IMR-90 (cell line): ENCODE results near the gene LRRC31. TPM values are rescaled to one million over a fixed set of nuclear protein-coding genes. Genes with fewer than 3 reads are reported as not detected.

Experiments used
- ATAC-seq: fragments of 200-7000 bp; cut with Tn5 transposase; 2 replicates; pipeline ENCODE4 v1.9.1; 2020; ENCODE audit warnings: low read depth, mild to moderate bottlenecking, moderate library complexity
- BruUV-seq: library from RNA; stranded (reverse); fragments of 400-500 nt; replicated peaks from 2 replicates; lab custom pipeline; 2021; lab: Mats Ljungman, UMichigan
- CTCF ChIA-PET: fragments of 300-600 bp; formaldehyde crosslinking; extraction: SDS; loops from one replicate; lab custom pipeline; 2021; ENCODE audit warnings: antibody characterized with exemption; lab: Yijun Ruan, JAX
- POLR2A ChIA-PET: fragments of 300-600 bp; sonication (Branson Sonifier 250); formaldehyde crosslinking; loops from one replicate; lab custom pipeline; 2022; ENCODE audit warnings: antibody characterized with exemption; ENCODE audit not compliant: unreplicated experiment; lab: Charles Lee
- DNase-seq: peaks from one replicate; pipeline ENCODE4 v3.0.0; 2013
- H2AFZ ChIP-seq: replicated peaks from 2 replicates; pipeline ENCODE3; 2013; ENCODE audit warnings: low read length, mild to moderate bottlenecking; ENCODE audit not compliant: poor library complexity
- H2AK5ac ChIP-seq: 2 replicates; pipeline ENCODE4 v1.6.1; 2013; ENCODE audit warnings: low read depth, low read length, inconsistent platforms
- H2AK9ac ChIP-seq: replicated peaks from 2 replicates; pipeline ENCODE3; 2013; ENCODE audit warnings: mild to moderate bottlenecking, low read depth, low read length, moderate library complexity; ENCODE audit not compliant: poor library complexity
- H2BK120ac ChIP-seq: 2 replicates; pipeline ENCODE4 v1.6.1; 2013; ENCODE audit warnings: low read depth, low read length, inconsistent platforms
- H2BK15ac ChIP-seq: 3 replicates; pipeline ENCODE4 v1.6.1; 2013; ENCODE audit warnings: low read depth, low read length, inconsistent platforms
- H2BK20ac ChIP-seq: 2 replicates; pipeline ENCODE4 v1.6.1; 2013; ENCODE audit warnings: low read depth, mild to moderate bottlenecking, inconsistent platforms, low read length, moderate library complexity
- H2BK5ac ChIP-seq: 2 replicates; pipeline ENCODE4 v1.6.1; 2013; ENCODE audit warnings: mild to moderate bottlenecking, low read depth, low read length, inconsistent platforms; ENCODE audit not compliant: poor library complexity, severe bottlenecking
- H3K14ac ChIP-seq: replicated peaks from 2 replicates; pipeline ENCODE4 v1.6.1; 2013; ENCODE audit warnings: low read depth, low read length, inconsistent platforms
- H3K18ac ChIP-seq: 2 replicates; pipeline ENCODE4 v1.6.1; 2013; ENCODE audit warnings: low read depth, low read length, control low read depth
- H3K23ac ChIP-seq: 2 replicates; pipeline ENCODE4 v1.6.1; 2013; ENCODE audit warnings: low read depth, low read length, inconsistent platforms
- H3K27ac ChIP-seq: 2 replicates; pipeline ENCODE4 v1.5.1; 2013; ENCODE audit warnings: mild to moderate bottlenecking, control low read depth, low read length; ENCODE audit not compliant: insufficient read depth
- H3K27me3 ChIP-seq: 2 replicates; pipeline ENCODE4 v1.6.1; 2013; ENCODE audit warnings: low read length; ENCODE audit not compliant: control insufficient read depth, insufficient read depth
- H3K36me3 ChIP-seq: 2 replicates; pipeline ENCODE4 v1.6.1; 2013; ENCODE audit warnings: low read length, mixed read lengths; ENCODE audit not compliant: control insufficient read depth, insufficient read depth
- H3K4ac ChIP-seq: 2 replicates; pipeline ENCODE4 v1.6.1; 2013; ENCODE audit warnings: low read depth, low read length, inconsistent platforms
- H3K4me1 ChIP-seq: 2 replicates; pipeline ENCODE4 v1.6.1; 2013; ENCODE audit warnings: low read length, mixed read lengths; ENCODE audit not compliant: control insufficient read depth, insufficient read depth
- H3K4me2 ChIP-seq: 2 replicates; pipeline ENCODE4 v1.6.1; 2013; ENCODE audit warnings: low read depth, mild to moderate bottlenecking, control low read depth, low read length, moderate library complexity
- H3K4me3 ChIP-seq: 2 replicates; pipeline ENCODE4 v1.5.1; 2013; ENCODE audit warnings: low read depth, mild to moderate bottlenecking, control low read depth, low read length, moderate library complexity; ENCODE audit not compliant: insufficient read depth
- H3K56ac ChIP-seq: 2 replicates; pipeline ENCODE4 v1.6.1; 2013; ENCODE audit warnings: low read length, inconsistent platforms; ENCODE audit not compliant: insufficient read depth; ENCODE audit errors: extremely low read depth
- H3K79me1 ChIP-seq, 2 experiments: 2 replicates each; pipeline ENCODE4 v1.6.1; 2013; ENCODE audit warnings: low read length in 2 of 2, inconsistent platforms in 1 of 2, low read depth in 1 of 2
- H3K9ac ChIP-seq: 2 replicates; pipeline ENCODE4 v1.6.1; 2013; ENCODE audit warnings: low read depth, low read length, control low read depth
- H3K9me1 ChIP-seq: 2 replicates; pipeline ENCODE4 v1.6.1; 2013; ENCODE audit warnings: low read length, inconsistent platforms; ENCODE audit not compliant: insufficient read depth
- H3K9me3 ChIP-seq: 2 replicates; pipeline ENCODE4 v1.6.1; 2013; ENCODE audit warnings: low read length; ENCODE audit not compliant: control insufficient read depth, insufficient read depth
- H4K20me1 ChIP-seq: 2 replicates; pipeline ENCODE4 v1.6.1; 2013; ENCODE audit warnings: low read length, inconsistent platforms; ENCODE audit not compliant: insufficient read depth
- H4K5ac ChIP-seq: 2 replicates; pipeline ENCODE4 v1.6.1; 2013; ENCODE audit warnings: mild to moderate bottlenecking, low read depth, low read length, control low read depth
- H4K8ac ChIP-seq, 2 experiments: 2 replicates each; pipeline ENCODE4 v1.6.1; 2013; ENCODE audit warnings: low read depth in 2 of 2, low read length in 2 of 2, control low read depth in 1 of 2, inconsistent platforms in 1 of 2
- H4K91ac ChIP-seq: 2 replicates; pipeline ENCODE4 v1.6.1; 2013; ENCODE audit warnings: low read depth, low read length, inconsistent platforms; ENCODE audit not compliant: insufficient read depth
- BHLHE40 ChIP-seq: fragments of 150-350 bp; IDR thresholded peaks from 2 replicates; pipeline ENCODE4 v1.6.1; 2016; ENCODE audit warnings: mild to moderate bottlenecking, low read depth, low read length
- CHD1 ChIP-seq: IDR thresholded peaks from 2 replicates; pipeline ENCODE4 v1.6.1; 2012; ENCODE audit warnings: low read depth, low read length, improper control_type of control experiment
- ELK1 ChIP-seq: fragments of 150-350 bp; IDR thresholded peaks from 2 replicates; pipeline ENCODE4 v1.6.1; 2016; ENCODE audit warnings: low read depth, mild to moderate bottlenecking, low read length, moderate library complexity, borderline replicate concordance
- FOS ChIP-seq: fragments of 150-350 bp; IDR thresholded peaks from 2 replicates; pipeline ENCODE4 v1.6.1; 2016; ENCODE audit warnings: low read depth, low read length
- MAFK ChIP-seq: IDR thresholded peaks from 2 replicates; pipeline ENCODE4 v1.6.1; 2012; ENCODE audit warnings: low read depth, low read length, improper control_type of control experiment
- MAZ ChIP-seq: IDR thresholded peaks from 2 replicates; pipeline ENCODE4 v1.6.1; 2012; ENCODE audit warnings: low read depth, mild to moderate bottlenecking, low read length, improper control_type of control experiment, moderate library complexity, borderline replicate concordance
- MXI1 ChIP-seq: IDR thresholded peaks from 2 replicates; pipeline ENCODE4 v1.6.1; 2012; ENCODE audit warnings: low read depth, mild to moderate bottlenecking, low read length, moderate library complexity, borderline replicate concordance
- RAD21 ChIP-seq: IDR thresholded peaks from 2 replicates; pipeline ENCODE4 v1.6.1; 2012; ENCODE audit warnings: low read length, improper control_type of control experiment
- RFX5 ChIP-seq: IDR thresholded peaks from 2 replicates; pipeline ENCODE4 v1.8.0; 2012; ENCODE audit warnings: low read depth, mild to moderate bottlenecking, low read length, moderate library complexity
- WGBS, 2 experiments: methylation state at CpG; one replicate each; pipeline versions ENCODE4 v1.1.5 to v1.1.7; 2013; ENCODE audit warnings: missing lambda C conversion rate in 2 of 2; ENCODE audit not compliant: insufficient read length in 1 of 2; ENCODE audit errors: extremely low coverage in 2 of 2; 5-methylcytosine and 5-hydroxymethylcytosine counted together
- dilution Hi-C: fragments of 300-500 bp; cut with HindIII; formaldehyde crosslinking; loops from one replicate; pipeline ENCODE4 v1.14.3; 2018; ENCODE audit warnings: low sequenced_read_pairs; ENCODE audit not compliant: unreplicated experiment
- in situ Hi-C: fragments of 300-500 bp; cut with MboI; formaldehyde crosslinking; loops from 3 replicates; pipeline ENCODE4 v1.14.3; 2019; ENCODE audit warnings: low sequenced_read_pairs, inconsistent platforms, mixed read lengths
- intact Hi-C: fragments of 100-400 bp; cut with micrococcal nuclease; formaldehyde crosslinking; loops from 2 replicates; pipeline ENCODE4 v1.10.0; 2022
- polyA plus RNA-seq, 3 experiments: library from polyadenylated mRNA; depleted of rRNA; stranded (reverse); fragments of >200 nt; gene quantifications; 2 replicates each; pipeline ENCODE4 v1.2.3, GENCODE V29; 2012; ENCODE audit warnings: low replicate concordance in 1 of 3
- total RNA-seq: library from RNA; depleted of rRNA; stranded (reverse); fragments of >200 nt; gene quantifications from 2 replicates; pipeline ENCODE4 v1.2.3, GENCODE V29; 2012

The LRRC31 gene
- total and polyA plus RNA-seq, 2 of the 4 experiments (the other 2 are of a cell fraction) = not detected

DNA sequence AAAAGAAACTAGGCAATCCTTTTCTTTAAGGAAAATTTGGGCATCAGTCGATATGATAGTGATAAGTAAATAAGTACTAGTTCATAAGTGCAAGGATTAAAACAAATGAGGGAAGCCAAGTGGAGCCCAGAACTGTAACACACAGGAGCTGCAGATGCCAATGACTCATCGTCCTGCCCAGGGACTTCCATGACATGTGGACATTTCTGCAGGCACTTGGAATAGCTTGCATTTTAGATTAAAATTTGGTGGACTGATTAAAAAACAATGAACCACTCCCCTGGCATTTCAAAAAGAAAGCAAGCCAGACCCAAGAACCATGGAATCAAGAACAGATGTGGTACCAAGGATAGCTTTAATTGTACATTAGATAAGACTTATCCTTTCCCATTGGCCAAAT is 44.6 kb upstream of the LRRC31 start:
- H2BK20ac ChIP-seq = no peak overlapping the region
- no peaks in the 10 kb centered on the region for H3K9me1 ChIP-seq
- POLR2A ChIA-PET = no interaction called here
- no peaks in the 10 kb centered on the region; the same call in 1 of the 2 replicates for H3K27me3 ChIP-seq
- H3K4ac ChIP-seq = no peak overlapping the region
- H3K9ac ChIP-seq = no peak overlapping the region
- no peak overlapping the region for H3K4me2 ChIP-seq
- H2BK15ac ChIP-seq = no peak overlapping the region
- no peak overlapping the region for H3K56ac ChIP-seq
- H3K79me1 ChIP-seq = no peaks in the 10 kb centered on the region
- no peaks in the 10 kb centered on the region for H3K4me1 ChIP-seq
- H2BK5ac ChIP-seq = no peak overlapping the region
- no TSS peak for BruUV-seq
- in situ Hi-C loops (no loop called here), intact Hi-C loops (no loop called here), dilution Hi-C loops (no loop called here)
- H3K4me3 ChIP-seq = no peak overlapping the region
- TF ChIP-seq MAFK = no peak
- no peak for TF ChIP-seq RAD21
- TF ChIP-seq ELK1 = no peak
- no peak for TF ChIP-seq FOS
- TF ChIP-seq RFX5 = no peak
- TF ChIP-seq MAZ = no peak
- TF ChIP-seq BHLHE40 = no peak
- no peak for TF ChIP-seq CHD1
- TF ChIP-seq MXI1 = no peak
- H4K91ac ChIP-seq = no peak overlapping the region
- no peak overlapping the region for H3K14ac ChIP-seq
- H3K36me3 ChIP-seq = no peaks in the 10 kb centered on the region
- H3K23ac ChIP-seq = no peak overlapping the region
- ATAC-seq (peak; percentile 48; the same call in 1 of the 2 replicates), DNase-seq (peak; percentile 22)
- H4K8ac ChIP-seq = no peak overlapping the region
- H3K27ac ChIP-seq = no peak overlapping the region
- H2AK9ac ChIP-seq = no peak overlapping the region
- CTCF ChIA-PET = interaction anchor here (0.5 kb wide), 1 partner anchor 23 kb away, joined by 3 read pairs; no protein-coding TSS in a partner anchor
- H4K20me1 ChIP-seq = no peaks in the 10 kb centered on the region
- H2AK5ac ChIP-seq = no peak overlapping the region
- H2AFZ ChIP-seq = no peak overlapping the region
- no peak overlapping the region for H4K5ac ChIP-seq
- WGBS, 2 experiments = no CpG with 5 or more reads among the region's 2 CpGs
- H2BK120ac ChIP-seq = no peak overlapping the region
- H3K9me3 ChIP-seq = no peaks in the 10 kb centered on the region
- H3K18ac ChIP-seq = no peak overlapping the region
